GM21717 (cell line): ENCODE results near the gene EML3.

Experiments used
- ATAC-seq: cut with Tn5 transposase; IDR thresholded peaks from one replicate; pipeline ENCODE4 v1.9.1; 2021; ENCODE audit warnings: mild to moderate bottlenecking, moderate library complexity; ENCODE audit not compliant: unreplicated experiment

The EML3 gene

GRCh38 chr11:62553839-62554361, 58.7 kb downstream of the EML3 start:
- no peak for ATAC-seq

- no peak for ATAC-seq
Observed at GRCh38 chr11:62553080-62553838, 59.3 kb downstream of the EML3 start.

- ATAC-seq: no peak
Observed at GRCh38 chr11:62552485-62553079, 60.0 kb downstream of the EML3 start.
